ENCODE results near the gene BTF3. TPM values are rescaled to one million over a fixed set of nuclear protein-coding genes. Genes with fewer than 3 reads are reported as not detected.
"Not testable (repeated sequence)": the region's sequence is repeated elsewhere in the genome, so short reads cannot be mapped to it uniquely, and the experiment has no call there.

The BTF3 gene
- total RNA-seq, 1 experiment from 2014 or later, result 635 TPM

GRCh38 chr5:73452215-73452614 lies 46.0 kb upstream of the BTF3 start:
- Histone ChIP-seq H4K20me1 (ENCODE audit: insufficient read depth) (no peaks in the 10 kb centered on the region), H3F3A (ENCODE audit: insufficient read depth, low read depth) (peaks cover 17% of the 10 kb centered on the region; the same call in 1 of the 2 replicates), H3K4me2 (no peak overlapping the region), H3K9me3 (ENCODE audit: insufficient read depth, low read depth) (no peaks in the 10 kb centered on the region), H3K4me1 (replicated peaks; ENCODE audit: insufficient read depth) (peaks cover 15% of the 10 kb centered on the region; the same call in 1 of the 2 replicates), H3K4me3 (no peak overlapping the region), H2AFZ (no peak overlapping the region), H3K36me3 (ENCODE audit: low read depth) (no peaks in the 10 kb centered on the region), H3K27ac (no peak overlapping the region), H3K9me2 (ENCODE audit: insufficient read depth) (no peaks in the 10 kb centered on the region), H3K79me2 (ENCODE audit: low read depth) (no peaks in the 10 kb centered on the region), H3K27me3 (ENCODE audit: insufficient read depth, low read depth) (no peaks in the 10 kb centered on the region)
- ChIA-PET CTCF (no interaction called here), POLR2A (ENCODE audit: unreplicated experiment) (no interaction called here)
- TF ChIP-seq CTCF (conservative IDR thresholded peaks at IDR 0.05) (no peak), EZH2 (IDR thresholded peaks at IDR 0.05; ENCODE audit: low read depth) (no peak)
- BruUV-seq (replicated peaks), result no TSS peak
- no peak for DNase-seq
- intact Hi-C loops (cut with micrococcal nuclease; ENCODE audit: unreplicated experiment), result loop anchor here (5.0 to 10.0 kb wide), 3 partner anchors 90 to 497 kb away; partner anchors contain the start of gene FCHO2

- intact Hi-C loops (cut with micrococcal nuclease; ENCODE audit: unreplicated experiment), result loop anchor here (2.0 to 10.0 kb wide), 6 partner anchors 42 to 534 kb away; partner anchors contain the start of gene FCHO2
- no peaks in the 10 kb centered on the region for H3K79me2 ChIP-seq (ENCODE audit: low read depth)
- TF ChIP-seq CTCF (conservative IDR thresholded peaks at IDR 0.05) (peak; percentile 84), EZH2 (IDR thresholded peaks at IDR 0.05; ENCODE audit: low read depth) (no peak)
- no peaks in the 10 kb centered on the region for H3K36me3 ChIP-seq (ENCODE audit: low read depth)
- DNase-seq, result peak; percentile 69 to 80
- no peak overlapping the region for H2AFZ ChIP-seq
- H3K27ac ChIP-seq, result no peak overlapping the region
- no peaks in the 10 kb centered on the region for H4K20me1 ChIP-seq (ENCODE audit: insufficient read depth)
- H3K9me3 ChIP-seq (ENCODE audit: insufficient read depth, low read depth), result no peaks in the 10 kb centered on the region
- no peak overlapping the region for H3K4me3 ChIP-seq
- no peaks in the 10 kb centered on the region for H3K9me2 ChIP-seq (ENCODE audit: insufficient read depth)
- no peak overlapping the region for H3K4me2 ChIP-seq
- CTCF ChIA-PET, result interaction anchor here (0.8 kb wide), 1 partner anchor 42 kb away, joined by 4 read pairs; no protein-coding TSS in a partner anchor
- no peaks in the 10 kb centered on the region for H3K27me3 ChIP-seq (ENCODE audit: insufficient read depth, low read depth)
- peaks cover 11% of the 10 kb centered on the region; the same call in 1 of the 2 replicates for H3F3A ChIP-seq (ENCODE audit: insufficient read depth, low read depth)
- POLR2A ChIA-PET (ENCODE audit: unreplicated experiment), result no interaction called here
- H3K4me1 ChIP-seq (replicated peaks; ENCODE audit: insufficient read depth), result peaks cover 15% of the 10 kb centered on the region; the same call in 1 of the 2 replicates
- no TSS peak for BruUV-seq (replicated peaks)
Measured at GRCh38 chr5:73454379-73455036, 43.7 kb upstream of the BTF3 start.

GRCh38 chr5:73456462-73456861 lies 41.8 kb upstream of the BTF3 start:
- intact Hi-C loops (cut with micrococcal nuclease; ENCODE audit: unreplicated experiment), result loop anchor here (5.0 to 10.0 kb wide), 2 partner anchors 454 to 502 kb away; partner anchors contain the start of gene FCHO2
- BruUV-seq (replicated peaks); H3K9me3 ChIP-seq (ENCODE audit: insufficient read depth, low read depth); POLR2A ChIA-PET (ENCODE audit: unreplicated experiment); H4K20me1 ChIP-seq (ENCODE audit: insufficient read depth); H3K79me2 ChIP-seq (ENCODE audit: low read depth); H3K4me3 ChIP-seq; H3K27ac ChIP-seq; H3K4me2 ChIP-seq; H3K4me1 ChIP-seq (replicated peaks; ENCODE audit: insufficient read depth); DNase-seq; H2AFZ ChIP-seq; H3K27me3 ChIP-seq (ENCODE audit: insufficient read depth, low read depth); H3K36me3 ChIP-seq (ENCODE audit: low read depth); H3K9me2 ChIP-seq (ENCODE audit: insufficient read depth); H3F3A ChIP-seq (ENCODE audit: insufficient read depth, low read depth): not testable (repeated sequence)
- CTCF ChIA-PET, result interaction anchor here (0.7 kb wide), 1 partner anchor 41 kb away, joined by 4 read pairs; no protein-coding TSS in a partner anchor
